SH-SY5Y (cell line): ENCODE measurements around the gene NRIP1.

Experiments
- GATA2 ChIP-seq: IDR thresholded peaks from 2 replicates; pipeline ENCODE4 v1.6.1; 2011; ENCODE audit warnings: mild to moderate bottlenecking, low read depth, low read length
- GATA3 ChIP-seq: IDR thresholded peaks from 2 replicates; pipeline ENCODE4 v1.6.1; 2011; ENCODE audit warnings: low read depth, mild to moderate bottlenecking, low read length, moderate library complexity

DNA sequence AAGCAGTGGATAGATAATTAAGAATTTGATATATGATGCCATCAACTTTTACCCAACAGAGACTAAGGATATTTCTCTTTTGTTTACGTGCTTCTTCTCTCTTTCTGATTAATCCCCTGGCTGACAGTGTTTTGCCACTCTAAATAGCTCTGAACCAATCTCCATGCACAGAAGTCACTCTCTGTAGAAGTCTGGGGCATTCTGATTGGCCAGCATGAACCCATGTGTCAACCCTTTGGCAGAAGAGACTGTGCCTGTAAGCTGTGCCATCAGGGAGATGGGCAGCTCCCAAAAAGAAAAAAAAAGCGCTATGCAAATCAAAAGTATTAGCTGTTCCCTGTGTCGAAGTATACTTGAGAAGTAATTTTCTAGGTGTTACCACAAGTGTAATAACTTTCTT lies 34.1 kb upstream of the NRIP1 start:
- TF ChIP-seq GATA2 (no peak), GATA3 (no peak)
